NB4 (cell line): ENCODE measurements around the gene VGF.

Source experiments
- CTCF ChIP-seq: IDR thresholded peaks from one replicate; pipeline ENCODE4 v1.5.1; 2012; ENCODE audit warnings: low read depth, low read length
- MAX ChIP-seq: IDR thresholded peaks from 2 replicates; pipeline ENCODE4 v1.6.1; 2011; ENCODE audit warnings: low read depth, low read length
- POLR2A ChIP-seq: IDR thresholded peaks from 2 replicates; pipeline ENCODE4 v1.6.1; 2011; ENCODE audit warnings: mild to moderate bottlenecking; ENCODE audit not compliant: insufficient read length; ENCODE audit errors: extremely low read depth

DNA sequence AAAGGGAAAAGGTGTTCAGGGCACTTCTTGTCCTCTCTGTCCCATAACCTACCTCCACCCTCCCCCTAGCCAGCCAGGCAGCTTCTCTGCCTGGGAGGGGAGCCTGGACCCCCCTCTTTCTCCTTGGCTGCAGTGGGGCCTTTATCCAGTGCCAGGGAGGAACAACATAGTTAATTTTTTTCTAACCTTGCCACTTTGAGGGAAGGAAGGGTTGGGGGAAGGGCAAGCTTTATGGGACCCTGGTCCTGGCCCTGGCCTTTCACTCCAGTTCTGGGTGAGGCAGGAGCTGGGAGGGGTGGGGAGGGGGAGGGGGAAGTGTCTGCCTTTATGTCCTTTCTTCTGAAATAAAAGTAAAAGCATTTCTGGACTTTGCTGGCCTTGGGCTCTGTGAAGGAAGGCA is 4.5 kb downstream of the VGF start:
- TF ChIP-seq CTCF = no peak
- TF ChIP-seq POLR2A = no peak
- TF ChIP-seq MAX = no peak
